G401 (cell line): ENCODE results near the gene KREMEN1. TPM values are rescaled to one million over a fixed set of nuclear protein-coding genes. Genes with fewer than 3 reads are reported as not detected.

Experiments
- DNase-seq: peaks from one replicate; pipeline ENCODE4 v3.0.0-alpha.2; 2015; ENCODE audit warnings: low spot score
- in situ Hi-C: cut with HindIII; loops from 2 replicates; pipeline ENCODE4 v1.10.0; 2016; ENCODE audit warnings: low sequenced_read_pairs, mixed read lengths
- total RNA-seq: library from RNA; depleted of rRNA; stranded (reverse); fragments of >200 nt; shearing (Covaris generic); gene quantifications from 2 replicates; pipeline ENCODE4 v1.2.3, GENCODE V29; 2014

The KREMEN1 gene
- total RNA-seq, 1 experiment from 2014 or later: 9.3 TPM

DNA sequence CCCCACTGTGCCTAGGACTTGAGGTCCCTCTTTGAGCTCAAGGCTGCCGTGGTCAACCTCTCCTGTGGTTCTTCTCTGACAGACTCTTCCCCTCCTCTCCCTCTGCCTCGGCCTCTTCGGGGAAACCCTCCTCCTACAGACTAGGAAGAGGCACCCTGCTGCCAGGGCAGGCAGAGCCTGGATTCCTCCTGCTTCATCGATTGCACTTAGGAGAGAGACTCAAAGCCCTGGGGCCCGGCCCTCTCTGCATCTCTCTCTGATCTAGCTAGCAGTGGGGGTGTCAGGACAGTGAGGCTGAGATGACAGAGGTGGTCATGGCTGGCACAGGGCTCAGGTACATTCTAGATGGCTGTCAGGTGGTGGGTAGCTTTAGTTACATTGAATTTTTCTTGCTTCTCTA is 69.3 kb downstream of the KREMEN1 start:
- in situ Hi-C loops: no loop called here

GRCh38 chr22:29143941-29144785 is 71.3 kb downstream of the KREMEN1 start:
- in situ Hi-C loops: no loop called here
- DNase-seq: no peak

More for the DNA sequence above, 69.3 kb downstream of the KREMEN1 start:
- no peak for DNase-seq

DNA sequence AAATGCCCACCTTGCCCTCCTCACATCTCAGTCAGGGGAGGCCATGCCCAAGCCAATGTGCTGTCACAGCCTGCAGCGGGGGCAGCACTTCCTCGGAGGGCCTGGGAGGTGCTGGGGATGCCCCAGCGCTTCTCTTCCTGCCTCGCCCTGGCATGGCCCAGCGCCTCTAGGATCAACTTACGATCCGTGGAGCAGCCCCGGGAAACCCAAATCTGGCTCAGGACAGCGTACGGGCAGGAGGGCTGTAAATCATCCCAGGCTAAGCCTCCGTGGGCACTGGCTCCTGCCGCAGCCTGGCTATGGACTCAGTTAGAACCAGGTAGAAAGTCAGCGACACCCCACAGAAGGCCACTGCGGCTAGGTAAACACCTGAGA is 71.9 kb downstream of the KREMEN1 start:
- DNase-seq: no peak
- in situ Hi-C loops: no loop called here

DNA sequence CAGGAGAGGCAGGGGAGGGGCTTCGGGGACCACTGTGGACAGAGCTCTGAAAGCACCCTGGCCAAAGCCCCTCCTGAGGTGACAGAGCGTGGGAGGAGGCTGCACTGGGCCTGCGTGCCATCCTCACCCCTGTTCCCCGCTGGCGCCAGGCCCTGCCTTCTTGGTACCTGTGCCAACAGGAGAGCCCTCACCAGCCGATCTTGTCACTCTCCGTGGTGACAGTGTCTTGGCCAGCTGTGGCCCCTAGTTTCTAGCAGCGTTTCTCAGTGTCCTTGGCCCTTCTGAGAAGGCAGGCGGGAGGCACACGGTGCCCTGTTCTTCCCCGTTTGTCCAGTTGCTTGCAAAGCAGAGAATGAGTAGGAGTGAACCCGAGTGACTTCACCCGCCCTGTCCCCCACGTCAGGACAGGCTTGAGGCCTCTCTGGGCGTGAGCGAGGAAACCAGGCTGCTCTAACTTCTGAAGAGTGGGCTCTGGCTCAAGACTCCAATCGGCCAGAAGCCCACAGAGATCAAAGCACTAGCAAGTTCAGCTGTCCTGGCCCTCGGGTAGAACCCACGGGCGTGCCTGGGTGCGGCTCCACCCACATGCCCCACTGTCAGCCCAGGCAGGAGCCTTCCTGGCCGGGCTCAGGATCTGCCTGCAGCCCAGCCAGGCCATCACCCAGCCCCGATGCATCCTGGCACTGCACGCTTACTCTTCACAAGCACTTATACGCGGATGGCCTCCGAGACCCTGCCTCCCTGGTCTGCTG is 72.7 kb downstream of the KREMEN1 start:
- in situ Hi-C loops: no loop called here

DNA sequence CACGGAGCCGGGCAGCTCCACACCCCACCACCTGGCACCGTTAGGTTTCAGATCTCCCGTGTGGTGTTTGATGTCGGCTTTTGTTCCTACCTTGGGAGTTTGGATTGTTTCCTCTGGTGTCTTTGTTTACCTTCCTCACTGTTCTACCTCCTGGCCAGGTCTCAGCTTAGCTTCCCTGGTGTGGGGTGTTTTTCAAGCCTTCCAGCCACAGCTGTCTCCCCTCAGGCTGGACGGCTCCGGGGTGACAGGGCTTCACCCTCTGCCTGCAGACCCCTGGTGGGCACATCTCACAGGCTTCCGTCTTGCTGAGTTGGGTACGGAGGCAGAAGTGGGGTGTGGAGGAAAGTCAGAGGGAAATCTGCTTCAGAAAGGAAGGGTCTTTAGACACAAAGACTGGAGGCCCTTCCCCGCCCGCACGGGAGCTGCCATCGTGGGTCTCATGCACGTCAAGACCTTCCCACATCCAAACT is 73.3 kb downstream of the KREMEN1 start:
- in situ Hi-C loops: no loop called here
- no peak for DNase-seq

More for the DNA sequence above, 72.7 kb downstream of the KREMEN1 start:
- DNase-seq: no peak

DNA sequence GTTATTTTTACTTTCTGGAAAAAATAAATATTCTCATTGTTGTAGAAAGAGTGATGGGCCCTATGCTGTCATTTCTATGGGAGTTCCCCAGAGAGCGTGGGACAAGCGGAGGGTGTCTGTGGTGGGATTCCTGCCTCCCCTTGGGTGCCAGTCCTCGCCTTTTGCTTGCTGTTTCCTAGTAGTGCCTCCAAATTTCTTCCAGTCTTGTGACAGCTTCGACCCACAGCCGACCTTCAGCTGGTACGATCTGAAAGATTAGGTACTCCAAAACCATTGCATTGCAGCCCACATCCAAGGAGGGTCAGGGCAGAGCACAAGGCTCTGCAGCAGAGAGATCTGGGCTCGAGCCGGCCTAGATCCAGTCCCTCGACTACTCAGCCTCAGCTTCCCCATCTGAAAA is 73.9 kb downstream of the KREMEN1 start:
- in situ Hi-C loops: no loop called here
- no peak for DNase-seq

DNA sequence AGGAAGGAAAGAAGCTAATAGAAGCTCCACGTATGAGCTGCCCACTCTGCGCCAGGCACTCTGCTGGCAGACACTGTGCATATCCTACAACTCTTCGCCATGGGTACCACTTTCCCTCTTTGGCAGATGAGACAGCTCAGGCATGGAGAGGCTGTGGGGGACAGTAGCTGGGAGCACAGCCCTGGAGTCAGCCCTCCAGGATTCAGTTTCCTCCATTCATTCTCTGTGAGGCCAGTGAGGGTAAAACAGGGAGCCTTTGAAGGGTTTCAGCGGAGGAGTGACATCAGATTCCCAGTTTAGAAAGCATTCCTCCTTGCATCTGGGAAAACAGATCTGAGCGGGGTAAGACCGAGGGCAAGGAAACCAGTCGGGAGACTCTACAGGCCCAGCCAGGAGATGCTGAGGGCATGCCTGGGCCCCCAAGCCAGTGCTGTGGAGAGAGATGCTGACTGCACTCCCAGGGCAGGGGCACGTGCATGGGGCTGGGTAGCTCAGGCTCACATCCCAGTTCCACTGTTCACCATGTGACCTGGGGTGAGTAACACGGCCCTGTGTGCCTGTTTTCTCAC is 74.6 kb downstream of the KREMEN1 start:
- in situ Hi-C loops: no loop called here
- DNase-seq: no peak

- in situ Hi-C loops: no loop called here
- no peak for DNase-seq
These were observed 75.2 kb downstream of the KREMEN1 start for GRCh38 chr22:29148036-29148435.

GRCh38 chr22:29148826-29149225 is 76.0 kb downstream of the KREMEN1 start:
- in situ Hi-C loops: no loop called here
- DNase-seq: no peak

- in situ Hi-C loops: no loop called here
- DNase-seq: peak; percentile 28
These were observed 77.2 kb downstream of the KREMEN1 start for GRCh38 chr22:29149841-29150555.

DNA sequence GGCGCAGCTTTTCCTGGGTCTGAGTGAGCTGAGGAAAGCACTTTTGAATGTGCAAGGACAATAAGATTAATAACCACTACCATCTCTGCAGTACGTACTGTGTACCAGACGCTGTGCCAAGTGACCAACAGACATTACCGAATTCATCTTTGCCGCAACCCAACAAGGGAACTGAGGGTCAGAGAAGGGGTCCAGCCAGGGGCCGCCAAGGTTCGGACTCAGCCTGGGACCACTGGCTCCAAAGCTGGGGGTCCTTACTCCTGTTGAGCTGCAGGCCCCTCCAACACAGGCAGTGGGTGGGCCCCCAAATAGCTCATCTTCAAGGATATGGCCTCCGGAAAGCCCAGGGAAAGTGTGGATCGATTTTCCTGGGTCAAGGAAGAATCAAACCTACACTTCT is 77.9 kb downstream of the KREMEN1 start:
- DNase-seq: no peak
- in situ Hi-C loops: no loop called here

GRCh38 chr22:29151316-29151715 is 78.5 kb downstream of the KREMEN1 start:
- in situ Hi-C loops: no loop called here
- DNase-seq: no peak

GRCh38 chr22:29152045-29152953 is 79.5 kb downstream of the KREMEN1 start:
- DNase-seq: peak; percentile 40
- in situ Hi-C loops: no loop called here

GRCh38 chr22:29152954-29153719 is 80.3 kb downstream of the KREMEN1 start:
- DNase-seq: no peak
- in situ Hi-C loops: no loop called here

- in situ Hi-C loops: no loop called here
These were observed 81.7 kb downstream of the KREMEN1 start for GRCh38 chr22:29154364-29155048.

GRCh38 chr22:29155966-29156365 is 83.1 kb downstream of the KREMEN1 start:
- in situ Hi-C loops: no loop called here
- DNase-seq: no peak

More at GRCh38 chr22:29154364-29155048, 81.7 kb downstream of the KREMEN1 start:
- DNase-seq: peak; percentile 71

DNA sequence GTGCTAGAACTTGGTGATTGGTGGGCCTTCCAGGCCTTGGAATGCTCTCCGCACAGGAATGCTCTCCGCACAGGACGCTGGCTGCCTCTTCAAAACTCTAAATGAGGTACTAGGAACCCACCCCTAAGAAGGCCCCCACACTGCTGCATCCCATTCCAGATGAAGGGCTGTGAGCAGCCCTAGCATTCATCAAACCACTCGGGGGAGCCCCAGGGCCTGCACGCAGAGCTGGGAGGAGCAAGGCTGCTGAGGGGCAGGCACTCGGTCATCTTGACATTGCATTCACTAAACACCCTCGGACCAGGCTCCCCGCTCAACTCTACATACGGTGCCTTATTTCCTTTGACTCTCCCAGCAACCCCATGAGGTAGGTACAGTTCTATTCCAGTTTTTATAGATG is 83.7 kb downstream of the KREMEN1 start:
- in situ Hi-C loops: no loop called here
- DNase-seq: no peak
